HepG2 (cell line): ENCODE data around the gene AGRN. TPM values are rescaled to one million over a fixed set of nuclear protein-coding genes. Genes with fewer than 3 reads are reported as not detected.

ENCODE experiments used
- BCL6 ChIP-seq: IDR thresholded peaks from 2 replicates; pipeline ENCODE4 v1.6.1; 2016; ENCODE audit warnings: missing genetic modification reagents, missing compliant biosample characterization
- DMTF1 ChIP-seq: sonication (generic); formaldehyde crosslinking; IDR thresholded peaks from 2 replicates; pipeline ENCODE4 v1.4.0; 2020; ENCODE audit warnings: mild to moderate bottlenecking, missing genetic modification reagents
- GMEB2 ChIP-seq: IDR thresholded peaks from 2 replicates; pipeline ENCODE4 v1.6.1; 2016; ENCODE audit warnings: missing biosample characterization, missing genetic modification reagents, low read depth
- HMGA1 ChIP-seq: sonication (generic); formaldehyde crosslinking; conservative IDR thresholded peaks from 2 replicates; pipeline ENCODE4 v1.4.0; 2020; ENCODE audit warnings: missing genetic modification reagents
- JUND ChIP-seq: sonication (generic); formaldehyde crosslinking; IDR thresholded peaks from 2 replicates; pipeline ENCODE4 v1.8.0; 2022; ENCODE audit warnings: mild to moderate bottlenecking, missing genetic modification reagents
- LCORL ChIP-seq, 2 experiments: fragments of 450-650 bp in 1 of 2; sonication (generic) in 1 of 2; formaldehyde crosslinking in 1 of 2; IDR thresholded peaks; 2 replicates each; pipeline versions ENCODE4 v1.5.0 to v1.6.1; 2017 to 2020; ENCODE audit warnings: antibody characterized with exemption in 1 of 2, missing genetic modification reagents in 1 of 2
- MYPOP ChIP-seq: sonication (generic); formaldehyde crosslinking; IDR thresholded peaks from 2 replicates; pipeline ENCODE4 v1.8.1; 2023; ENCODE audit warnings: mild to moderate bottlenecking, moderate library complexity, missing genetic modification reagents
- NFATC3 ChIP-seq: sonication (generic); formaldehyde crosslinking; IDR thresholded peaks from 2 replicates; pipeline ENCODE4 v1.5.1; 2020; ENCODE audit warnings: mild to moderate bottlenecking, missing genetic modification reagents
- NONO ChIP-seq, 2 experiments: fragments of 450-650 bp in 1 of 2; sonication (generic) in 1 of 2; formaldehyde crosslinking in 1 of 2; IDR thresholded peaks in 1 of 2; conservative IDR thresholded peaks in 1 of 2; 2 replicates each; pipeline versions ENCODE4 v1.6.1 to v1.8.0; 2017 to 2022; ENCODE audit warnings: mild to moderate bottlenecking in 1 of 2, missing genetic modification reagents in 1 of 2, moderate library complexity in 1 of 2
- RAD21 ChIP-seq: fragments of 450-650 bp; formaldehyde crosslinking; IDR thresholded peaks from 2 replicates; pipeline ENCODE4 v1.5.0; 2020; ENCODE audit warnings: mild to moderate bottlenecking
- REL ChIP-seq: sonication (generic); formaldehyde crosslinking; conservative IDR thresholded peaks from 2 replicates; pipeline ENCODE4 v1.8.0; 2022; ENCODE audit warnings: mild to moderate bottlenecking, missing genetic modification reagents, moderate library complexity
- SCMH1 ChIP-seq: sonication (generic); formaldehyde crosslinking; IDR thresholded peaks from 2 replicates; pipeline ENCODE4 v1.9.0; 2021; ENCODE audit warnings: missing genetic modification reagents, mild to moderate bottlenecking, borderline replicate concordance
- TFDP2 ChIP-seq: sonication (generic); formaldehyde crosslinking; IDR thresholded peaks from 2 replicates; pipeline ENCODE4 v1.4.0; 2020; ENCODE audit warnings: missing genetic modification reagents
- TIGD3 ChIP-seq: sonication (generic); formaldehyde crosslinking; IDR thresholded peaks from 2 replicates; pipeline ENCODE4 v1.5.1; 2020; ENCODE audit warnings: mild to moderate bottlenecking, missing genetic modification reagents, borderline replicate concordance
- XRCC5 ChIP-seq: fragments of 200-400 bp; formaldehyde crosslinking; optimal IDR thresholded peaks from 2 replicates; pipeline ENCODE3; 2017; ENCODE audit warnings: mild to moderate bottlenecking, low read length
- ZBTB26 ChIP-seq: IDR thresholded peaks from 2 replicates; pipeline ENCODE4 v1.6.1; 2016; ENCODE audit warnings: missing compliant biosample characterization, missing genetic modification reagents, borderline replicate concordance
- ZFP1 ChIP-seq: IDR thresholded peaks from 2 replicates; pipeline ENCODE4 v1.6.1; 2016
- ZFP36 ChIP-seq: fragments of 150-350 bp; IDR thresholded peaks from 2 replicates; pipeline ENCODE4 v1.6.1; 2018; ENCODE audit warnings: borderline replicate concordance, low read length, low read depth; ENCODE audit not compliant: partially characterized antibody
- ZNF430 ChIP-seq: sonication (generic); formaldehyde crosslinking; IDR thresholded peaks from 2 replicates; pipeline ENCODE4 v1.9.0; 2021; ENCODE audit warnings: mild to moderate bottlenecking, missing genetic modification reagents
- ZNF7 ChIP-seq: IDR thresholded peaks from 2 replicates; pipeline ENCODE4 v1.6.1; 2016; ENCODE audit warnings: missing biosample characterization, missing genetic modification reagents
- polyA plus RNA-seq, 8 experiments: library from polyadenylated mRNA; depleted of rRNA in 3 of 8; stranded (reverse) in 7 of 8; unstranded in 1 of 8; fragments of >200 nt; fragmentation: Illumina TruSeq in 4 of 8; extraction: Trizol in 4 of 8; gene quantifications; 2 replicates each; pipeline versions ENCODE4 v1.2.1 to v1.2.3, GENCODE V29; 2011 to 2016; ENCODE audit warnings: low read depth in 4 of 8, missing spikeins in 1 of 8, mixed read lengths in 1 of 8; ENCODE audit not compliant: insufficient read depth in 1 of 8
- total RNA-seq, 5 experiments: library from RNA; depleted of rRNA; stranded (reverse); fragments of >200 nt; fragmentation: Illumina TruSeq; extraction: Trizol; gene quantifications; 2 replicates each; pipeline ENCODE4 v1.2.3, GENCODE V29; 2016; ENCODE audit warnings: low read depth in 1 of 5

Gene AGRN
- total and polyA plus RNA-seq, 2 of the 13 experiments (the other 11 are each of a cell fraction or from before 2014, with no cell fraction given): 29.8 to 65.2 TPM

GRCh38 chr1:1014799-1015681 is 4.9 kb upstream of the AGRN start (continued):
- no peak for TF ChIP-seq NONO (IDR thresholded peaks at IDR 0.05)
- no peak for TF ChIP-seq NONO (CRISPR knock-in tag; conservative IDR thresholded peaks at IDR 0.05)
- no peak for TF ChIP-seq ZNF7
- TF ChIP-seq ZFP36: no peak
- TF ChIP-seq ZFP1 (CRISPR knock-in tag): no peak
- TF ChIP-seq MYPOP: no peak
- no peak for TF ChIP-seq JUND (CRISPR knock-in tag)
- TF ChIP-seq BCL6: no peak
- no peak for TF ChIP-seq HMGA1
- TF ChIP-seq SCMH1 (CRISPR knock-in tag): no peak
- TF ChIP-seq DMTF1: no peak
- no peak for TF ChIP-seq REL (CRISPR knock-in tag)
- no peak for TF ChIP-seq ZBTB26
- TF ChIP-seq LCORL (IDR thresholded peaks at IDR 0.05): no peak
- peak; percentile 42; the same call in 1 of the 2 replicates for TF ChIP-seq LCORL (CRISPR knock-in tag; IDR thresholded peaks at IDR 0.05)
- no peak for TF ChIP-seq TIGD3
- no peak for TF ChIP-seq ZNF430 (CRISPR knock-in tag)
- no peak for TF ChIP-seq TFDP2
- no peak for TF ChIP-seq GMEB2 (CRISPR knock-in tag)
- no peak for TF ChIP-seq NFATC3 (CRISPR knock-in tag)
- peak; percentile 50 for TF ChIP-seq XRCC5
- TF ChIP-seq RAD21 (CRISPR knock-in tag): peak; percentile 81
